Body of pancreas (tissue), 4 donors: ENCODE measurements around the gene ADARB1. TPM values are rescaled to one million over a fixed set of nuclear protein-coding genes. Genes with fewer than 3 reads are reported as not detected.

Source experiments
- ATAC-seq: fragments of 150-250 bp; one replicate; pipeline ENCODE4 v1.9.1; 2016
- DNase-seq, 4 donors: peaks; one replicate each; pipeline ENCODE4 v3.0.0-alpha.2; 2019
- H3K27ac ChIP-seq, 4 donors: fragments of 200-600 bp; sonication (generic); 1 replicate in 3 of 4; 2 replicates in 1 of 4; pipeline versions ENCODE4 v1.5.1 to v1.6.1; 2016 to 2019; ENCODE audit warnings: mild to moderate bottlenecking in 1 of 4, mixed read lengths in 1 of 4, moderate library complexity in 1 of 4
- H3K27me3 ChIP-seq, 2 donors: fragments of 200-600 bp; sonication (generic); one replicate each; pipeline ENCODE4 v1.6.0; 2016; ENCODE audit warnings: mild to moderate bottlenecking in 1 of 2
- H3K36me3 ChIP-seq, 2 donors: fragments of 200-600 bp; sonication (generic); replicated peaks in 1 of 2; 2 replicates each; pipeline ENCODE4 v1.5.1; 2016; ENCODE audit warnings: low read depth in 2 of 2; ENCODE audit not compliant: insufficient read depth in 1 of 2
- H3K4me1 ChIP-seq: fragments of 200-600 bp; sonication (generic); one replicate; pipeline ENCODE4 v1.6.0; 2016
- H3K4me3 ChIP-seq, 2 donors: fragments of 200-600 bp; sonication (generic); 1 replicate in 1 of 2; 2 replicates in 1 of 2; pipeline ENCODE4 v1.5.1; 2016 to 2019
- H3K9me3 ChIP-seq, 3 donors: fragments of 200-600 bp; sonication (generic); 1 replicate in 2 of 3; 2 replicates in 1 of 3; pipeline ENCODE4 v1.5.1; 2016
- CTCF ChIP-seq, 7 experiments: fragments of 450-650 bp in 4 of 7; fragments of 200-600 bp in 3 of 7; sonication (generic) in 3 of 7; IDR thresholded peaks; one replicate each; pipeline ENCODE4 v1.5.1; 2016 to 2019; ENCODE audit warnings: antibody characterized with exemption in 7 of 7
- POLR2A ChIP-seq, 3 donors: fragments of 450-650 bp; IDR thresholded peaks; one replicate each; pipeline ENCODE4 v1.6.1; 2016; ENCODE audit warnings: antibody characterized with exemption in 3 of 3, mild to moderate bottlenecking in 2 of 3
- WGBS, 2 donors: methylation state at CpG; one replicate each; pipeline ENCODE4 v1.1.5; 2017; 5-methylcytosine and 5-hydroxymethylcytosine counted together
- intact Hi-C: fragments of 100-400 bp; cut with DNase I; formaldehyde crosslinking; loops from one replicate; pipeline ENCODE4 v1.15.1; 2023
- total RNA-seq, 2 donors: library from RNA; depleted of rRNA; stranded (reverse); fragments of >200 nt; gene quantifications; one replicate each; pipeline ENCODE4 v1.1.0, GENCODE V29; 2016

The ADARB1 gene
- total RNA-seq, 2 donors from 2014 or later = 11.4 to 11.5 TPM

GRCh38 chr21:45179568-45180245 lies 105.3 kb downstream of the ADARB1 start:
- no peaks in the 10 kb centered on the region for H3K4me1 ChIP-seq
- ATAC-seq (no peak), DNase-seq (no peak)
- 89% methylated on average over 18 to 20 of the region's 20 CpGs for WGBS, 2 donors
- H3K9me3 ChIP-seq = no peaks in the 10 kb centered on the region
- TF ChIP-seq CTCF (IDR thresholded peaks at IDR 0.05) = no peak
- no peak for TF ChIP-seq POLR2A (IDR thresholded peaks at IDR 0.05)
- H3K4me3 ChIP-seq = no peak overlapping the region
- no peaks in the 10 kb centered on the region for H3K27me3 ChIP-seq
- H3K36me3 ChIP-seq = peaks cover 0 to under 1% of the 10 kb centered on the region in 2 donors
- intact Hi-C loops = no loop called here
- no peak overlapping the region for H3K27ac ChIP-seq

- no peak overlapping the region for H3K4me3 ChIP-seq
- intact Hi-C loops = no loop called here
- H3K27me3 ChIP-seq = no peaks in the 10 kb centered on the region
- TF ChIP-seq POLR2A (IDR thresholded peaks at IDR 0.05) = no peak
- no peak for TF ChIP-seq CTCF (IDR thresholded peaks at IDR 0.05)
- H3K9me3 ChIP-seq = no peaks in the 10 kb centered on the region
- 86 to 93% methylated on average over 11 of the region's 11 CpGs for WGBS, 2 donors
- no peak for ATAC-seq
- no peaks in the 10 kb centered on the region for H3K4me1 ChIP-seq
- peaks cover 0 to 4% of the 10 kb centered on the region in 2 donors for H3K36me3 ChIP-seq
- no peak for DNase-seq
- H3K27ac ChIP-seq = no peak overlapping the region
Measured at GRCh38 chr21:45180246-45180599, 105.8 kb downstream of the ADARB1 start.

- peaks cover 0 to 4% of the 10 kb centered on the region in 2 donors for H3K36me3 ChIP-seq
- DNase-seq = no peak
- H3K27me3 ChIP-seq = no peaks in the 10 kb centered on the region
- whole genome bisulfite sequencing, 2 donors = 77 to 79% methylated on average over 1 of the region's 1 CpG
- peaks cover 0 to 16% (median 0%) of the 10 kb centered on the region in 3 donors for H3K9me3 ChIP-seq
- no peak overlapping the region for H3K27ac ChIP-seq
- H3K4me3 ChIP-seq = no peak overlapping the region
- no peaks in the 10 kb centered on the region for H3K4me1 ChIP-seq
- intact Hi-C loops = no loop called here
- TF ChIP-seq POLR2A (IDR thresholded peaks at IDR 0.05) (no peak), CTCF (IDR thresholded peaks at IDR 0.05) (no peak)
- no peak for ATAC-seq
Measured at GRCh38 chr21:45182958-45183357, 108.6 kb downstream of the ADARB1 start.

- Histone ChIP-seq H3K27ac (no peak overlapping the region), H3K9me3 (peaks cover 0 to 17% (median 0%) of the 10 kb centered on the region in 3 donors), H3K4me3 (no peak overlapping the region), H3K27me3 (no peaks in the 10 kb centered on the region), H3K4me1 (no peaks in the 10 kb centered on the region), H3K36me3 (peaks cover 0 to 4% of the 10 kb centered on the region in 2 donors)
- DNase-seq (no peak), ATAC-seq (no peak)
- intact Hi-C loops = no loop called here
- 58 to 64% methylated on average over 2 of the region's 2 CpGs for WGBS, 2 donors
- TF ChIP-seq CTCF (IDR thresholded peaks at IDR 0.05) (no peak), POLR2A (IDR thresholded peaks at IDR 0.05) (no peak)
Measured at GRCh38 chr21:45183852-45184251, 109.5 kb downstream of the ADARB1 start.

GRCh38 chr21:45184869-45185268 lies 110.5 kb downstream of the ADARB1 start:
- ATAC-seq = no peak
- H3K27me3 ChIP-seq = no peaks in the 10 kb centered on the region
- intact Hi-C loops = no loop called here
- H3K27ac ChIP-seq = no peak overlapping the region
- DNase-seq = no peak
- H3K9me3 ChIP-seq = peaks cover 0 to 17% (median 0%) of the 10 kb centered on the region in 3 donors
- no peak overlapping the region for H3K4me3 ChIP-seq
- peaks cover 0 to 4% of the 10 kb centered on the region in 2 donors for H3K36me3 ChIP-seq
- WGBS, 2 donors = 90 to 94% methylated on average over 11 of the region's 11 CpGs
- H3K4me1 ChIP-seq = no peaks in the 10 kb centered on the region
- TF ChIP-seq CTCF (IDR thresholded peaks at IDR 0.05) (no peak), POLR2A (IDR thresholded peaks at IDR 0.05) (no peak)
